ENCODE data around the gene CNOT3. TPM values are rescaled to one million over a fixed set of nuclear protein-coding genes. Genes with fewer than 3 reads are reported as not detected.

Gene CNOT3
- total RNA-seq, 1 donor from 2014 or later: 20.7 TPM

DNA sequence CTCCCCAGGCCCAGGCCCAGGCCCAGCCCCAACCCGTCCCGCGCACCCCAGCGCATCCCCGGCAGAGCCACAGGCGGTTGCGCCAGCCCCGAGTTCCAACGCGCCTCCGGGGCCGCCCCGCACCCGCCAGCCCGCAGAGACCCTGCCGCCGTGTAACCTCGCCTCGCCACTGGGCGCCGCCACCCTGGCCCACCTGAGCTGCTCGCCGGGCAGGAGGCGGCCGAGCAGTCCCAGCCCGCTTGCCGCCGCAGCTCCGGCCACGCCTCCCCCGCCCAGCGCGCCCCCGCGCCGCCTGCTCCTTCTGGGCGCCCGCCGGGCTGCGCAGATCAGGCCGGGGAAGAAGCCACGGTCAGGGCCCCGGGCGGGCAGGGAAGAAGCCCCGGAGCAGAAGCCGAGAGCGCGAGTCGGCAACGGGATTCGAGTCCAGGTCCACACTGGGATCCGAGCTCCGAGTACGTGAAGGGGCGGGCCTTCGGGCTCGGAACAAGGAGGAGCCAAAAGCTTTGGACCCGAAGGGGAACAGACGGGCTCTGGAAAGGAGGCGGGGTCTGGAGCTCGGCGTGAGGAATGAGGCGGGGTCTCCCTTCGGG is 51.7 kb downstream of the CNOT3 start, which contains the start of gene MBOAT7:
Gene MBOAT7 (minus strand): TSS at position 436 of the 590 bp plus-strand sequence. CDS start 1,072 bp downstream, outside the sequence.
- no peak for TF ChIP-seq CTCF (IDR thresholded peaks at IDR 0.05; ENCODE audit: insufficient read depth, low read length, poor library complexity, severe bottlenecking)
- Histone ChIP-seq H3K27me3 (ENCODE audit: control insufficient read depth, insufficient read depth, low read length) (no peaks in the 10 kb centered on the region), H3K4me3 (ENCODE audit: low read depth, low read length) (peak within 1 kb of the TSS; percentile 77), H3K36me3 (ENCODE audit: control insufficient read depth, insufficient read depth, low read length) (peaks cover 2% of the 10 kb centered on the region)
- no peak for DNase-seq (ENCODE audit: low read depth)

DNA sequence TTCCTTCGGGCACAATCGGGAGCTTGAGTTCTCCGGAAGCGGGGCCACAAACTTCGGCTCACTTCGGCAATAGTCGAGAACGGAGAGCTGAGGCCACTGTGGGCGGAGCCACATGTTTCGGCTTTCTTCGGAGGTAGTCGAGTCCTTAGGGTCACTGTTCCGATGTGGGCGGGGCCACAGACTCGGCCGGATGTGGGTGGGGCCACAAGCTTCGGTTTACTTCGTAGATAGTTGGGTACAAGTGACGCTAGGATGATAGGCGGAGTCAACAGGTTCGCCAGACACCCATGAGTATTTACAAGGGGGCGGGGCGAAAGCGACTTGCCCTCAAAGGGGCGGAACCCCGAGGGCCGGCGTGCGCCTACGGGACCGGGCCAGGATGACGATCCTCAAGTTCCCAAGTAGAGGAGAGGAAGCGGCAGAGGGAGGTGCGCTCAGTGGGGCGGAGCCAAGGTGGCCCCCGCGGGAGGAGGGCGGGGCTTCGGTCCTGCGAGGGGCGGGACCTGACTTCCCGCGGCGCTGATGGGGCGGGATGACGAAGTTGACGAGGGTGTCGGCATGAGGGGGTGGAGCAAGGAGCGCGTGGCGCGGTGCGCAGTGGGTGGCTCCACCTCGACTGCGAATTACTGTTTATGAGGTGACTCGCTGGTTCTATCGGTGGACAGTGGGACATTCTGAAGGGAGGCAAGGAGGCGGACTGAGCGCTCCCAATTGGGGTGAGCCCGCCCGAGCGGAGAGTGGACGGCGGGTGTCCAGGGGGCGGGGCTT is 52.4 kb downstream of the CNOT3 start:
- no peak for TF ChIP-seq CTCF (IDR thresholded peaks at IDR 0.05; ENCODE audit: insufficient read depth, low read length, poor library complexity, severe bottlenecking)
- H3K27me3 ChIP-seq (ENCODE audit: control insufficient read depth, insufficient read depth, low read length): no peaks in the 10 kb centered on the region
- peak overlapping the region; percentile 77 for H3K4me3 ChIP-seq (ENCODE audit: low read depth, low read length)
- DNase-seq (ENCODE audit: low read depth): peak; percentile 99
- H3K36me3 ChIP-seq (ENCODE audit: control insufficient read depth, insufficient read depth, low read length): peaks cover 2% of the 10 kb centered on the region

- peak; percentile 86 for DNase-seq (ENCODE audit: low read depth)
- Histone ChIP-seq H3K4me3 (ENCODE audit: low read depth, low read length) (peak overlapping the region; percentile 77), H3K27me3 (ENCODE audit: control insufficient read depth, insufficient read depth, low read length) (no peaks in the 10 kb centered on the region), H3K36me3 (ENCODE audit: control insufficient read depth, insufficient read depth, low read length) (peaks cover 2% of the 10 kb centered on the region)
- no peak for TF ChIP-seq CTCF (IDR thresholded peaks at IDR 0.05; ENCODE audit: insufficient read depth, low read length, poor library complexity, severe bottlenecking)
Observed at GRCh38 chr19:54190503-54191010, 53.0 kb downstream of the CNOT3 start.

- peaks cover 2% of the 10 kb centered on the region for H3K36me3 ChIP-seq (ENCODE audit: control insufficient read depth, insufficient read depth, low read length)
- no peak for DNase-seq (ENCODE audit: low read depth)
Observed at GRCh38 chr19:54191011-54191810, 53.6 kb downstream of the CNOT3 start, which contains the start of gene TSEN34. Gene TSEN34, plus strand, starts transcription at chr19:54191308. Its CDS starts 57 bp downstream, at chr19:54191365.

More at GRCh38 chr19:54191011-54191810, 53.6 kb downstream of the CNOT3 start, which contains the start of gene TSEN34:
- H3K27me3 ChIP-seq (ENCODE audit: control insufficient read depth, insufficient read depth, low read length): no peaks in the 10 kb centered on the region
- TF ChIP-seq CTCF (IDR thresholded peaks at IDR 0.05; ENCODE audit: insufficient read depth, low read length, poor library complexity, severe bottlenecking): no peak
- peak within 1 kb of the TSS; percentile 77 for H3K4me3 ChIP-seq (ENCODE audit: low read depth, low read length)

Measured in kidney epithelial cell (primary cell).